Measurements from ENCODE around the gene KIAA0930. TPM values are rescaled to one million over a fixed set of nuclear protein-coding genes. Genes with fewer than 3 reads are reported as not detected.

Gene KIAA0930
- total and polyA plus RNA-seq, 2 donors (not counting 1 experiment from before 2014, with no cell fraction given), result 27.0 to 46.8 TPM

- WGBS (ENCODE audit: insufficient coverage), result 73% methylated on average over 10 of the region's 16 CpGs
- Histone ChIP-seq H3K9ac (ENCODE audit: low read length) (no peak overlapping the region), H3K27ac (ENCODE audit: low read length in 2 of 2) (no peak overlapping the region), H3K79me2 (ENCODE audit: control insufficient read depth, insufficient read depth, low read length) (no peaks in the 10 kb centered on the region), H3K27me3 (replicated peaks in 1 of 4; ENCODE audit: control extremely low read depth in 1 of 4, control insufficient read depth in 3 of 4, insufficient read depth in 4 of 4, low read length in 3 of 4) (peaks cover 0 to 16% (median 7%) of the 10 kb centered on the region in 4 experiments), H3K4me2 (replicated peaks; ENCODE audit: low read depth, low read length, poor library complexity, severe bottlenecking) (no peak overlapping the region), H3K9me3 (ENCODE audit: control extremely low read depth in 1 of 3, control insufficient read depth in 2 of 3, insufficient read depth in 1 of 3, low read length in 2 of 3) (no peaks in the 10 kb centered on the region), H2AFZ (ENCODE audit: insufficient read depth, low read depth, low read length, poor library complexity, severe bottlenecking) (no peak overlapping the region), H3K36me3 (replicated peaks in 1 of 2; ENCODE audit: control extremely low read depth in 1 of 2, control insufficient read depth in 1 of 2, extremely low read depth in 1 of 2, insufficient read depth in 2 of 2, low read length in 1 of 2) (no peaks in the 10 kb centered on the region), H3K4me1 (ENCODE audit: control insufficient read depth in 2 of 2, insufficient read depth in 2 of 2, low read length in 2 of 2) (peaks cover 11 to 21% of the 10 kb centered on the region in 2 donors), H3K4me3 (ENCODE audit: control extremely low read depth in 1 of 5, extremely low read depth in 1 of 5, insufficient read depth in 1 of 5, low read depth in 2 of 5, low read length in 4 of 5) (no peak overlapping the region), H4K20me1 (ENCODE audit: control insufficient read depth, insufficient read depth, low read length, poor library complexity, severe bottlenecking) (no peaks in the 10 kb centered on the region)
- H3K27me3 Mint-ChIP-seq, result peaks cover 10% of the 10 kb centered on the region
- ChIA-PET POLR2A (no interaction called here), CTCF (interaction anchor here (0.9 to 4.4 kb wide), 4 partner anchors 163 to 283 kb away, joined by 3 to 28 read pairs (median 10); no protein-coding TSS in a partner anchor)
- ATAC-seq (ENCODE audit: low read depth), result no peak
- peak overlapping the region; percentile 82 for H3K4me3 Mint-ChIP-seq
- intact Hi-C loops (cut with micrococcal nuclease), result no loop called here
- no peak for DNase-seq
- H3K9me3 Mint-ChIP-seq (ENCODE audit: insufficient read depth), result no peaks in the 10 kb centered on the region
- TF ChIP-seq, protein P1, sequence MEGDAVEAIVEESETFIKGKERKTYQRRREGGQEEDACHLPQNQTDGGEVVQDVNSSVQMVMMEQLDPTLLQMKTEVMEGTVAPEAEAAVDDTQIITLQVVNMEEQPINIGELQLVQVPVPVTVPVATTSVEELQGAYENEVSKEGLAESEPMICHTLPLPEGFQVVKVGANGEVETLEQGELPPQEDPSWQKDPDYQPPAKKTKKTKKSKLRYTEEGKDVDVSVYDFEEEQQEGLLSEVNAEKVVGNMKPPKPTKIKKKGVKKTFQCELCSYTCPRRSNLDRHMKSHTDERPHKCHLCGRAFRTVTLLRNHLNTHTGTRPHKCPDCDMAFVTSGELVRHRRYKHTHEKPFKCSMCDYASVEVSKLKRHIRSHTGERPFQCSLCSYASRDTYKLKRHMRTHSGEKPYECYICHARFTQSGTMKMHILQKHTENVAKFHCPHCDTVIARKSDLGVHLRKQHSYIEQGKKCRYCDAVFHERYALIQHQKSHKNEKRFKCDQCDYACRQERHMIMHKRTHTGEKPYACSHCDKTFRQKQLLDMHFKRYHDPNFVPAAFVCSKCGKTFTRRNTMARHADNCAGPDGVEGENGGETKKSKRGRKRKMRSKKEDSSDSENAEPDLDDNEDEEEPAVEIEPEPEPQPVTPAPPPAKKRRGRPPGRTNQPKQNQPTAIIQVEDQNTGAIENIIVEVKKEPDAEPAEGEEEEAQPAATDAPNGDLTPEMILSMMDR (IDR thresholded peaks at IDR 0.05), result no peak
- TF ChIP-seq EZH2 (IDR thresholded peaks at IDR 0.05; ENCODE audit: borderline replicate concordance, insufficient read depth, low read depth, low read length, poor library complexity, severe bottlenecking), result no peak
- peak overlapping the region; percentile 10 for H3K27ac Mint-ChIP-seq
- H3K4me1 Mint-ChIP-seq, result peaks cover 23% of the 10 kb centered on the region
Measured at GRCh38 chr22:45270095-45271020, 29.7 kb upstream of the KIAA0930 start.

Measured in B cell (primary cell).